IMR-90 (cell line): Measurements from ENCODE around the gene GPR3. TPM values are rescaled to one million over a fixed set of nuclear protein-coding genes. Genes with fewer than 3 reads are reported as not detected.
A peak's percentile ranks its signal among the peaks of the same experiment; 100 is the strongest.

Experiments
- ATAC-seq: fragments of 200-7000 bp; cut with Tn5 transposase; 2 replicates; pipeline ENCODE4 v1.9.1; 2020; ENCODE audit warnings: low read depth, mild to moderate bottlenecking, moderate library complexity
- BruUV-seq: library from RNA; stranded (reverse); fragments of 400-500 nt; replicated peaks from 2 replicates; lab custom pipeline; 2021; lab: Mats Ljungman, UMichigan
- CTCF ChIA-PET: fragments of 300-600 bp; formaldehyde crosslinking; extraction: SDS; loops from one replicate; lab custom pipeline; 2021; ENCODE audit warnings: antibody characterized with exemption; lab: Yijun Ruan, JAX
- POLR2A ChIA-PET: fragments of 300-600 bp; sonication (Branson Sonifier 250); formaldehyde crosslinking; loops from one replicate; lab custom pipeline; 2022; ENCODE audit warnings: antibody characterized with exemption; ENCODE audit not compliant: unreplicated experiment; lab: Charles Lee
- DNase-seq: peaks from one replicate; pipeline ENCODE4 v3.0.0; 2013
- H2AFZ ChIP-seq: replicated peaks from 2 replicates; pipeline ENCODE3; 2013; ENCODE audit warnings: low read length, mild to moderate bottlenecking; ENCODE audit not compliant: poor library complexity
- H2AK5ac ChIP-seq: 2 replicates; pipeline ENCODE4 v1.6.1; 2013; ENCODE audit warnings: low read depth, low read length, inconsistent platforms
- H2AK9ac ChIP-seq: replicated peaks from 2 replicates; pipeline ENCODE3; 2013; ENCODE audit warnings: mild to moderate bottlenecking, low read depth, low read length, moderate library complexity; ENCODE audit not compliant: poor library complexity
- H2BK120ac ChIP-seq: 2 replicates; pipeline ENCODE4 v1.6.1; 2013; ENCODE audit warnings: low read depth, low read length, inconsistent platforms
- H2BK15ac ChIP-seq: 3 replicates; pipeline ENCODE4 v1.6.1; 2013; ENCODE audit warnings: low read depth, low read length, inconsistent platforms
- H2BK20ac ChIP-seq: 2 replicates; pipeline ENCODE4 v1.6.1; 2013; ENCODE audit warnings: low read depth, mild to moderate bottlenecking, inconsistent platforms, low read length, moderate library complexity
- H2BK5ac ChIP-seq: 2 replicates; pipeline ENCODE4 v1.6.1; 2013; ENCODE audit warnings: mild to moderate bottlenecking, low read depth, low read length, inconsistent platforms; ENCODE audit not compliant: poor library complexity, severe bottlenecking
- H3K14ac ChIP-seq: replicated peaks from 2 replicates; pipeline ENCODE4 v1.6.1; 2013; ENCODE audit warnings: low read depth, low read length, inconsistent platforms
- H3K18ac ChIP-seq: 2 replicates; pipeline ENCODE4 v1.6.1; 2013; ENCODE audit warnings: low read depth, low read length, control low read depth
- H3K23ac ChIP-seq: 2 replicates; pipeline ENCODE4 v1.6.1; 2013; ENCODE audit warnings: low read depth, low read length, inconsistent platforms
- H3K27ac ChIP-seq: 2 replicates; pipeline ENCODE4 v1.5.1; 2013; ENCODE audit warnings: mild to moderate bottlenecking, control low read depth, low read length; ENCODE audit not compliant: insufficient read depth
- H3K27me3 ChIP-seq: 2 replicates; pipeline ENCODE4 v1.6.1; 2013; ENCODE audit warnings: low read length; ENCODE audit not compliant: control insufficient read depth, insufficient read depth
- H3K36me3 ChIP-seq: 2 replicates; pipeline ENCODE4 v1.6.1; 2013; ENCODE audit warnings: low read length, mixed read lengths; ENCODE audit not compliant: control insufficient read depth, insufficient read depth
- H3K4ac ChIP-seq: 2 replicates; pipeline ENCODE4 v1.6.1; 2013; ENCODE audit warnings: low read depth, low read length, inconsistent platforms
- H3K4me1 ChIP-seq: 2 replicates; pipeline ENCODE4 v1.6.1; 2013; ENCODE audit warnings: low read length, mixed read lengths; ENCODE audit not compliant: control insufficient read depth, insufficient read depth
- H3K4me2 ChIP-seq: 2 replicates; pipeline ENCODE4 v1.6.1; 2013; ENCODE audit warnings: low read depth, mild to moderate bottlenecking, control low read depth, low read length, moderate library complexity
- H3K4me3 ChIP-seq: 2 replicates; pipeline ENCODE4 v1.5.1; 2013; ENCODE audit warnings: low read depth, mild to moderate bottlenecking, control low read depth, low read length, moderate library complexity; ENCODE audit not compliant: insufficient read depth
- H3K56ac ChIP-seq: 2 replicates; pipeline ENCODE4 v1.6.1; 2013; ENCODE audit warnings: low read length, inconsistent platforms; ENCODE audit not compliant: insufficient read depth; ENCODE audit errors: extremely low read depth
- H3K79me1 ChIP-seq, 2 experiments: 2 replicates each; pipeline ENCODE4 v1.6.1; 2013; ENCODE audit warnings: low read length in 2 of 2, inconsistent platforms in 1 of 2, low read depth in 1 of 2
- H3K9ac ChIP-seq: 2 replicates; pipeline ENCODE4 v1.6.1; 2013; ENCODE audit warnings: low read depth, low read length, control low read depth
- H3K9me1 ChIP-seq: 2 replicates; pipeline ENCODE4 v1.6.1; 2013; ENCODE audit warnings: low read length, inconsistent platforms; ENCODE audit not compliant: insufficient read depth
- H3K9me3 ChIP-seq: 2 replicates; pipeline ENCODE4 v1.6.1; 2013; ENCODE audit warnings: low read length; ENCODE audit not compliant: control insufficient read depth, insufficient read depth
- H4K20me1 ChIP-seq: 2 replicates; pipeline ENCODE4 v1.6.1; 2013; ENCODE audit warnings: low read length, inconsistent platforms; ENCODE audit not compliant: insufficient read depth
- H4K5ac ChIP-seq: 2 replicates; pipeline ENCODE4 v1.6.1; 2013; ENCODE audit warnings: mild to moderate bottlenecking, low read depth, low read length, control low read depth
- H4K8ac ChIP-seq, 2 experiments: 2 replicates each; pipeline ENCODE4 v1.6.1; 2013; ENCODE audit warnings: low read depth in 2 of 2, low read length in 2 of 2, control low read depth in 1 of 2, inconsistent platforms in 1 of 2
- H4K91ac ChIP-seq: 2 replicates; pipeline ENCODE4 v1.6.1; 2013; ENCODE audit warnings: low read depth, low read length, inconsistent platforms; ENCODE audit not compliant: insufficient read depth
- CTCF ChIP-seq: conservative IDR thresholded peaks from 2 replicates; pipeline ENCODE4 v1.5.1; 2012; ENCODE audit warnings: mild to moderate bottlenecking, low read depth, low read length, improper control_type of control experiment
- MAFK ChIP-seq: IDR thresholded peaks from 2 replicates; pipeline ENCODE4 v1.6.1; 2012; ENCODE audit warnings: low read depth, low read length, improper control_type of control experiment
- RFX5 ChIP-seq: IDR thresholded peaks from 2 replicates; pipeline ENCODE4 v1.8.0; 2012; ENCODE audit warnings: low read depth, mild to moderate bottlenecking, low read length, moderate library complexity
- USF2 ChIP-seq: fragments of 150-350 bp; IDR thresholded peaks from 2 replicates; pipeline ENCODE4 v1.6.1; 2017; ENCODE audit warnings: mild to moderate bottlenecking, antibody characterized with exemption, low read length, low read depth
- WGBS, 2 experiments: methylation state at CpG; one replicate each; pipeline versions ENCODE4 v1.1.5 to v1.1.7; 2013; ENCODE audit warnings: missing lambda C conversion rate in 2 of 2; ENCODE audit not compliant: insufficient read length in 1 of 2; ENCODE audit errors: extremely low coverage in 2 of 2; 5-methylcytosine and 5-hydroxymethylcytosine counted together
- dilution Hi-C: fragments of 300-500 bp; cut with HindIII; formaldehyde crosslinking; loops from one replicate; pipeline ENCODE4 v1.14.3; 2018; ENCODE audit warnings: low sequenced_read_pairs; ENCODE audit not compliant: unreplicated experiment
- in situ Hi-C: fragments of 300-500 bp; cut with MboI; formaldehyde crosslinking; loops from 3 replicates; pipeline ENCODE4 v1.14.3; 2019; ENCODE audit warnings: low sequenced_read_pairs, inconsistent platforms, mixed read lengths
- intact Hi-C: fragments of 100-400 bp; cut with micrococcal nuclease; formaldehyde crosslinking; loops from 2 replicates; pipeline ENCODE4 v1.10.0; 2022
- polyA plus RNA-seq, 3 experiments: library from polyadenylated mRNA; depleted of rRNA; stranded (reverse); fragments of >200 nt; gene quantifications; 2 replicates each; pipeline ENCODE4 v1.2.3, GENCODE V29; 2012; ENCODE audit warnings: low replicate concordance in 1 of 3
- total RNA-seq: library from RNA; depleted of rRNA; stranded (reverse); fragments of >200 nt; gene quantifications from 2 replicates; pipeline ENCODE4 v1.2.3, GENCODE V29; 2012

The GPR3 gene
- total and polyA plus RNA-seq, 2 of the 4 experiments (the other 2 are of a cell fraction) = 0.72 to 4.8 TPM

- H3K27me3 ChIP-seq = no peaks in the 10 kb centered on the region
- H2BK20ac ChIP-seq = no peak overlapping the region
- peak overlapping the region; percentile 75; the same call in 1 of the 2 replicates for H3K56ac ChIP-seq
- no peak overlapping the region for H3K18ac ChIP-seq
- ATAC-seq (no peak; the same call in none of the 2 replicates), DNase-seq (no peak)
- no peaks in the 10 kb centered on the region for H3K9me3 ChIP-seq
- peak overlapping the region; percentile 52 for H2BK120ac ChIP-seq
- H3K4ac ChIP-seq = peak overlapping the region; percentile 68
- POLR2A ChIA-PET = no interaction called here
- H3K4me3 ChIP-seq = peak overlapping the region; percentile 63
- dilution Hi-C loops = no loop called here
- peak overlapping the region; percentile 56 to 69; a peak in 3 of 4 replicates for H4K8ac ChIP-seq
- 3% methylated on average over 8 of the region's 30 CpGs; no CpG with 5 or more reads in 1 of the 2 experiments for WGBS, 2 experiments
- H4K20me1 ChIP-seq = no peaks in the 10 kb centered on the region
- peak overlapping the region; percentile 91 for H2AK9ac ChIP-seq
- peak overlapping the region; percentile 83 for H3K23ac ChIP-seq
- in situ Hi-C loops = loop anchor here (5.0 to 10.0 kb wide), 2 partner anchors 91 to 288 kb away; no protein-coding TSS in a partner anchor
- H3K9me1 ChIP-seq = peaks cover 20% of the 10 kb centered on the region
- H2AK5ac ChIP-seq = peak overlapping the region; percentile 87
- BruUV-seq = no TSS peak
- 0 out of 3 replicates have a peak overlapping the region, but pooled peaks have one; percentile 3 for H2BK15ac ChIP-seq
- TF ChIP-seq USF2 = no peak
- peak; percentile 29; the same call in 1 of the 2 replicates for TF ChIP-seq CTCF
- TF ChIP-seq MAFK = no peak
- TF ChIP-seq RFX5 = no peak
- no peak overlapping the region for H4K5ac ChIP-seq
- peak overlapping the region; percentile 85 for H3K4me2 ChIP-seq
- peak overlapping the region; percentile 60 for H3K9ac ChIP-seq
- intact Hi-C loops = loop anchor here (1.0 to 10.0 kb wide), 4 partner anchors 198 to 291 kb away; no protein-coding TSS in a partner anchor
- peak overlapping the region; percentile 98 for H2AFZ ChIP-seq
- peak overlapping the region; percentile 22 for H2BK5ac ChIP-seq
- H4K91ac ChIP-seq = peak overlapping the region; percentile 77; the same call in 1 of the 2 replicates
- H3K79me1 ChIP-seq = peaks cover 0 to 28% of the 10 kb centered on the region in 2 experiments; a peak in 3 of 4 replicates
- CTCF ChIA-PET = interaction anchor here (0.8 to 1.0 kb wide), 2 partner anchors 92 to 164 kb away, joined by 3 read pairs; no protein-coding TSS in a partner anchor
- H3K27ac ChIP-seq = peak overlapping the region; percentile 52; the same call in 1 of the 2 replicates
- H3K4me1 ChIP-seq = peaks cover 15% of the 10 kb centered on the region
- no peaks in the 10 kb centered on the region; the same call in 1 of the 2 replicates for H3K36me3 ChIP-seq
- peak overlapping the region; percentile 68 for H3K14ac ChIP-seq
These were observed 585 bp downstream of the GPR3 start for GRCh38 chr1:27392778-27393635.
